ENCODE measurements around the gene STK32C.
"Not testable (repeated sequence)": the region's sequence is repeated elsewhere in the genome, so short reads cannot be mapped to it uniquely, and the experiment has no call there.

Gene STK32C

DNA sequence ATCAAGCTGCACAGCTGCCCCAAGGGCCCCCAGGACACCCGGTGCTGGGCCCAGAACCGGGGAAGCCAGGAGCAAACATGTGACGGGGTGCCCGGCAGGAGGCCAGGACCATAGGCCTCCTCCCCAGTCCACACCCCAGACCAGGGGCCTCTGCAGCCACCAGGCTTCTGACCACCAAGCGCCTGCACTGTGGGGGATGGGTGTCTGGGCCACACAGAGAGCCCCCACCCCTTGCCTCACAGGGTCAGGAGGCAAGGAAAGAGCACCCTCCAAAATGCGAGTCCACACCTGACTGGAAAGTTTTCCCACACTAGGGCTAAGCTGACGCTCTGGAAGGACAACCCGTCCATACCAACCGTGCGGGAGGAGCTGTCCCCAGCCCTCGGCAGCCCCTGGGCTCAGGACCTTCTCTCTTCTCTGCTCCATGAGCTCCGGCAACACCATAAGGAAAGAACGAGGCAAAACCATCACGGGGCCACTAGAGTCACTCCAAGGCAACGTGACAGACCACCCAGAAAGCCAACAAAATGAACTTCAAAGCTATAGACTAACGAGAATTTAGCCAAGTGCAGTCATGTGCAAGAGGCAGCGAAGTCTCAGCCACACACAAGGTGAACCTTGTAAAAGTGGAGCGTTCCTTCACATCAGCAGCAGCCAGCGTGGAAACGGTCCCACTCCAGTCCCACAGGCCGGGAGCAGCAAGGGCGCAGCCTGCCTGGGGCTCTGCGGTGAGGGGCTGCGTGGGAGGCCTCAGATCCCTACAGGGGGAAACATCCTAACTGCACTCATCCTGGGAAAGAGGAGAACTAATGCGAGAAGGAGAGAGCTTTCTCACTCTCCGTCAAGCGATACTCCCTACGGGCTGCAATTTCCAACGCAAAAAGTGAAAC lies 5.1 kb downstream of the STK32C start:
- no peak for DNase-seq (ENCODE audit: low read depth in 2 of 2)

GRCh38 chr10:132301371-132302330 lies 6.1 kb downstream of the STK32C start:
- DNase-seq (ENCODE audit: low read depth in 2 of 2) = no peak

DNA sequence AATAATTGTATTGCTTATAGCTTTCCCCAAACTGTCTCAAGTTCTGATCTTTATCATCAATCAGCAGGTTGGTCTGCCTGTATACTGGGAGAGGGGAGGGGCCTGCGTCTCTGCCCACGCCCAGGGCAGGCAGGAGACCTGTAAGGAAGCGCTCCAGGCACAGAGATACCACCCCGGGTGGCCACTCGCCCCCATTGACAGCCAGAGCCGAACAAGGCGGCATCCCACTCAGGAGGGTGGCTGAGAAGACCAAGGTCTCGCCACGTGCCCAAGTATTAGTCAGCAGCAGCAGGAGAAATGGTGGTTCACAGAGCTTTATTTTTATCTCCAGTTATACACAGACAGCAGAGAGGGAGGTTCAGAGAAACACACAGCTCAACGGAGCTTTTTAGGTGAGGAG lies 7.2 kb downstream of the STK32C start:
- no peak for DNase-seq (ENCODE audit: low read depth in 2 of 2)

DNA sequence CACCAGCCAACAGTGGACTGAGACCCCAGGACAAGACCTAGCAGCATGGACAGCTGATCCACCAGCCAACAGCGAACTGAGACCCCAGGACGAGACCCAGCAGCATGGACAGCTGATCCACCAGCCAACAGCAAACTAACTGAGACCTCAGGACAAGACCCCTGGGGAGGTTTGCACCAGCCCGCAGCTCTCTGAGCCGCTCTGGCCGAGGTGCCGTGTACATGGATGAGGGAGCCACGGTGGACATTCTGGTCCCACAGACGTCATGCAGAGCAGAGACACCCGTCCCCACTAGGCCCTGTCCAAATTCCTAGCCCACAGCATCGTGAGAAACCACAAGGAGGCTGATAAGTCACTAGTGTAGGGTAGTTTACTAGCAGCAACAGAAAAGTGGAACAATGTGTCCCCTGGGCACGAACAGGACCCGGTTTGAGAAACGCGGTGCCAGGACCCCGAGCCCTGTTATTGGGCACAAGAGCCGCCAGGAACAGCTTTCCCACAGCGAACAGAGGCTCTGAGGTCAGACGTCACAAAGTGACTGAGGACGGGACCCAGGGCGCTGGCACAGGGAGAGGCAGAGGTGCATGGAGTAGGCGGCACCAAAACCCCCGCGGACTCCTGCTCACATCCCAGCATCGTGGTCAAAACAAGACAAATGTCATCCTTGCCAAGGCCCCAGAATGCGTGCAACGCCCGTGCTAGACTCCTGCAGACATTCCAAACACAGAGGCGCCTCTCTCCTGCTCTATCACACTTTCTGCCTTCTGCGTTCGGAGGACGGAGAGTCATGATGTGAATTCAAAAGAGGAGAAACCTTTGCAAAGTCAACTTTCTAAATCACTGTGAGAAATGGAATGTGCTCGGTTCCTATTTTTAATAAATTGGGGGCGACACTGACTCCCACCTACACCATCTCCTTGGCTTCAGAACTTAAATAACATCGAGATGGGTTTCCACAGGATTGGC lies 8.1 kb downstream of the STK32C start:
- DNase-seq (ENCODE audit: low read depth in 2 of 2) = no peak

DNA sequence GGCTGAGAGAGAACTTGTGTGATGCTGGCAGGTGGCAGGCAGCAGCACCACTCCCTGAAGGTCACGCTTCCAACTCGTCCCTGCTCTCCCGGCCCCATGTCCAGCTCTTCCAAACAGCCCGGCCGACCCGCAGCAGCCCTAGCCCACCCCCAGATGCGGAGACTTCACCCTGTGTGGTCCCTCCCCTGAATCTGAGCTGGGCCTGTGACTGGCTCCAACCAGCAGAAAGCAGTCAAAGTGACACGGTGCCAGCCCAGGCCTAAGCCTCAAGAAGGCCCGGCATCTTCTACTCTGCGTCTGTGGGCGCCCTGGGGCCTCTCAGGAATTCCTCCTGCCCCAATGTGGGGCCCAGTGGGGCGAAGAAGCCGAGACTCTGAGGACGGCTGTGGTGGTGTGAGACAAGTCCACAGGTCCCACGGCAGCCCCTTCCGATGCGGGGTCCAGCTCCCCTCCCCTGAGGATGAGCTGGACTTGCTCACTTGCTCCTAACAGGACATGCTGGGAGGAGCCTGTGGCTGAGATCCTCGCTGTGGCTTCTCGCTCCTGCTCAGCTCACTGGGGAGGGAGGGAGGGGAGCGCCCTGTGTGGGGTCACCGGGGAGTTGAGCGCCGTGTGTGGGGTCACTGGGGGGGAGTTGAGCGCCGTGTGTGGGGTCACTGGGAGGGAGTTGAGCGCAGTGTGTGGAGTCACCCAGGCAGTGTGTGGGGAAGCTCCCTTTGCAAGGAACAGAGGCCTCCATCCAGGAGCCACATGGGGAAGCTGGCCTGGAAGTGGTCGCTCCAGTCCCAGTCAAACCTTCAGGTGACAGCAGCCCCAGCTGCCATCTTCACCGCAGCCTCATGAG lies 9.5 kb downstream of the STK32C start:
- no peak for DNase-seq (ENCODE audit: low read depth in 2 of 2)

DNA sequence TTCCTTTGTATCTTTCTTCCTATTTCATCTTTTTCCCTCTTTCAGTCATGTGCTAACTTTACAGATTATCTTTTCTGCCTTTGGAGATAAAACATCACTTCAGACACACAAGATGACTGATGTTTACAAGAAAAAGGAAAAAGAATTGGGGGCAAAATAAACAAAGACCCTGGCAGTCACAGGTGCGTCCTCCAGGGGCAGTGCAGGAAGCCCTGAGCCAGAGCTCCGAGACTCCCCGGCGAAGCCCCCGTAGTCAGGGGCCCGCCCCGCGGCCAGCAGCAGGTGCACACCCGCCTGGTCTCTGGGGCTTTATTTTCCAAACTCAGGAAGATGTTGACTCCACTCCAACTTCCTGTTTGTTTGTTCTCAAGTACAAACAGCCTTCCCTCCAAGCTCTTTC lies 10.2 kb downstream of the STK32C start:
- DNase-seq (ENCODE audit: low read depth in 2 of 2) = no peak

GRCh38 chr10:132296666-132297443 lies 10.9 kb downstream of the STK32C start:
- DNase-seq (ENCODE audit: low read depth in 2 of 2) = no peak

- DNase-seq (ENCODE audit: low read depth in 2 of 2) = not testable (repeated sequence)
Observed at GRCh38 chr10:132295481-132295880, 12.3 kb downstream of the STK32C start.

GRCh38 chr10:132294561-132295318 lies 13.0 kb downstream of the STK32C start:
- no peak for DNase-seq (ENCODE audit: low read depth in 2 of 2)

GRCh38 chr10:132293813-132294520 lies 13.8 kb downstream of the STK32C start:
- no peak for DNase-seq (ENCODE audit: low read depth in 2 of 2)

DNA sequence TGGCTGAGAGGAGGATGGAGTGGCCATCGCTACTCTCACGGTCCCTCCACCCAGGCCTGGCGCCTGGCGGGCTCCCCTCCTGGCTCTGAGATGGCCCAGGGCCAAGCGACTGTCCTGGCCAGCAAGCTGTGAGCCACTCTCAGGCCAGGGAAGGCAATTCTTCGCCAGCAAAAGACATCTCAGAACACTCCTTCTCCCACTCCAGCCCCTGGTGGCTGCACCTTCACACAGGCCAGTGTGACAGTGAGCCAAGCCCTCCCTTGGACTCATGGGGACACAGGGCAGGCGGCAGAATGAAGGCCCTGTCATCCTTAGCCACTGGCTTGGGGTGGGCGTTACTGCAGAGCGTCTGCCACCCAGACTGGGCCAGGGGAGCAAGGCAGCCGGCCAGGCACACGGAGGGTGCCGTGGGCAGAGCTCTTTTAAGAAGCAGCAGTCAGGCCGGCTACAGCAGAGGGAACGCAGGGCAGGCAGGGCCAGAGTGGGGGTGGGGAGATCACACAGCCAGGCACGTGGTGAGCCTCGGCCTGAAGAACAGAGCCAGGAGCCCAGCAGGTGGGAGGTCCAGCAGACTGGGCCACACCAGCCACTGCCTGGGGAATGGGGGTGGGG lies 14.4 kb downstream of the STK32C start:
- no peak for DNase-seq (ENCODE audit: low read depth in 2 of 2)

DNA sequence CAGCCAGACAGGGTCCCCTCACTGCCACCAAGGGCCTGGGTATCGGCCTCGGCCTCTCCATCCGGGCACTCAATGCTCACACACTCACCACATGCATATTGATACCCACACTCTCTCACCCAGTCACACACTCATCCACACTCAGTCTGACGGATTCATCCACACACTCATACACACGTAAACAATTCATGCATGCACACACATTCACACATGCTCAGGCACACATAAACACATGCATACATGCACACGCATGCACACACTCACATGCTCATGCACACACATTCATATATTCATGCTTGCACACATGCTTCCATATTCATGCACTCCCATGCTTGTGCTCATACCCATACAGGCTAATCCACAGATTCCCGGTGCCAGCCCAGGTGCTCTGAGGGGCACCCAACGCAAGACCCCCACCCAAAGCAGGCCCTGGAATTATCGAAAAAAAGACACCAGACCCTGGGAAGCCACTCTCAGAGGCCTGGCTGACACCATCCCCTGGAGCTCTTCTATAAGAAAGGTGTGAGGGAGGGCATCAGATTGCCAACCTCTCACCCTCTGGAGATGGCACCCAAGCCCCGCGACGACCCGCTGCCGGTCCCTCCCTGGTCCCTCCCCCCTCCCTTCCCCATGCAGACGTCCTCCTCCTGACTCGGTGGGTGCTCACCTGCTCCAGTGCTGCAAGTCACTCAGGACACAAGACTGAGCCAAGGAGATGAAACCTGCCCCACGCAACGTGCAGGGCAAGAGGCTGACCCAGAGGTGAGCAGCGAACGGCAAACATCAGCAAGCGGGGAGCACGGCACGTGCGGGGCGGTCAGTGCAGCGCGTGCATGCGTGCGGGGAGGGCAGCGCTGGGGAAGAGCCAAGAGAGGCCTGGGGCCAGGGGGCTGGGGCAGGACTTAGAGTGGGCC lies 15.2 kb downstream of the STK32C start:
- DNase-seq (ENCODE audit: low read depth in 2 of 2) = no peak

DNA sequence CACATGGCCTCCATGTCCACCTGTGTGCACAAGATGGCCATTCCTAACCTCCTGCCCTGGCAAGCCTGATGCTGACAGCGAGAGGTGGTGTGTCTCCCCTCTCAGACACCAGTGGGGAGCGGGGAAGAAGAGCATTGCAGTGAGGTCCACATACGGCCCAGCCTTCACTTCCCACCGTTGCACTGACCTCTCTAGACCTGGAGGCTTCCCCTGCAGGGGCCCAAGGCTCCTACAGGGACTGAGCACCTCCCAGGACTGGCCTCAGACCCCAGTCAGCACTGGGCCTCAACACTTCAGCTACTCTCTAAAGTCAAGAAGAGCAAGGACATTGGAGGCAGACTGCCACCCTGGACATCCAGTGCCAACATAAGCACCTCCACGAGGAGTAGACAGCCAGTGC lies 15.9 kb downstream of the STK32C start:
- DNase-seq (ENCODE audit: low read depth in 2 of 2) = no peak

DNA sequence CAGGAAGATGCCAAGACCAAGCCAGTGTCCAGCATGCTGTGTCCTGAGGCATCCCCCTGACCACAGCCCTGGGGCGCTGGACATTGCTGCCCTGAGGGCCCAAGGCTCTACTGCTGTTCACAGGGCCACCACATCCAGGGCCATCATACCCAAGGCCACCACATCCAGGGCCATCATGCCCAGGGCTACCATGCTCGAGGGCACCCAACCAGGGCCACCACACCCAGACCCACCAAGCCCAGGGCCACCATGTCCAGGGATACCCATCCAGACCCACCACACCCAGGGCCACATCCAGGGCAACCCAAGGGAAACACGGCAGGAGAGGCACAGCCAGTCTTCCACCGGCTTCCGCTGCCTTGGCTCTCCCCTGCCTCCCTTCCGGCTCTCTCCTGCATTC lies 17.1 kb downstream of the STK32C start:
- DNase-seq (ENCODE audit: low read depth in 2 of 2) = no peak

DNA sequence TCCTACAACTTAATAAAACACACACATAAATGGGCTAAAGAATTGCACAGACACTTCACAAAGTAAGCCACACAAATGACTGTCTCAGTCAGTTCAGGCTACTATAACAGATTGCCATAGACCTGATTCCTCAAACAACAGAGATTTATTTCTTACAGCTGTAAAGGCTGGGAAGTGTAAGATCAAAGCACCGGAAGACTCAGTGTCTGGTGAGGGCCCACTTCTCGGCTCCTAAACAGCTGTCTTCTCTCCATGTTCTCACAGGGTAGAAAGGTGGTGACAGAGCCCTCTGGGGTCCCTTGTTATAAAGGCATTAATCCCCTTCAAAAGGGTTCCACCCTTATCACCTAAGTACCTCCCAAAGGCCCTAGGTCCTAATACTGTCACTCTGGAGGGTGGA lies 18.3 kb downstream of the STK32C start:
- DNase-seq (ENCODE audit: low read depth in 2 of 2) = no peak

- no peak for DNase-seq (ENCODE audit: low read depth in 2 of 2)
Observed at GRCh38 chr10:132283604-132284382, 24.0 kb downstream of the STK32C start.
